Karpas-422 (cell line): ENCODE measurements around the gene TM9SF4. TPM values are rescaled to one million over a fixed set of nuclear protein-coding genes. Genes with fewer than 3 reads are reported as not detected.

Source experiments
- DNase-seq: peaks from one replicate; pipeline ENCODE4 v3.0.0-alpha.2; 2015
- H2AFZ ChIP-seq: fragments of 200-600 bp; sonication (generic); 2 replicates; pipeline ENCODE4 v1.6.1; 2014; ENCODE audit warnings: antibody characterized with exemption, low read length, mixed read lengths
- H3K27ac ChIP-seq: fragments of 200-600 bp; sonication (generic); 2 replicates; pipeline ENCODE4 v1.5.1; 2014; ENCODE audit warnings: mild to moderate bottlenecking, low read length, moderate library complexity
- H3K27me3 ChIP-seq: fragments of 200-600 bp; sonication (generic); 2 replicates; pipeline ENCODE4 v1.6.1; 2014; ENCODE audit warnings: low read length, mixed read lengths
- H3K36me3 ChIP-seq: fragments of 200-600 bp; sonication (generic); 2 replicates; pipeline ENCODE4 v1.6.1; 2014; ENCODE audit warnings: low read length, mixed read lengths; ENCODE audit not compliant: insufficient read depth
- H3K4me1 ChIP-seq: fragments of 200-600 bp; sonication (generic); 2 replicates; pipeline ENCODE4 v1.6.1; 2014; ENCODE audit warnings: mild to moderate bottlenecking, low read length, mixed read lengths
- H3K4me2 ChIP-seq: fragments of 200-600 bp; sonication (generic); 2 replicates; pipeline ENCODE4 v1.6.1; 2014; ENCODE audit warnings: low read length, low read depth, mild to moderate bottlenecking; ENCODE audit not compliant: poor library complexity, severe bottlenecking
- H3K4me3 ChIP-seq: fragments of 200-600 bp; sonication (generic); 2 replicates; pipeline ENCODE4 v1.5.1; 2014; ENCODE audit warnings: mild to moderate bottlenecking, antibody characterized with exemption, low read length, mixed read lengths
- H3K79me2 ChIP-seq: fragments of 200-600 bp; sonication (generic); 2 replicates; pipeline ENCODE4 v1.6.1; 2014; ENCODE audit warnings: mild to moderate bottlenecking, low read length, mixed read lengths
- H3K9ac ChIP-seq: fragments of 200-600 bp; sonication (generic); 2 replicates; pipeline ENCODE4 v1.6.0; 2014; ENCODE audit warnings: low read length
- H3K9me2 ChIP-seq: fragments of 200-600 bp; sonication (generic), shearing (Covaris generic); replicated peaks from 2 replicates; pipeline ENCODE4 v1.6.0; 2014; ENCODE audit warnings: mild to moderate bottlenecking, low read length, moderate library complexity; ENCODE audit not compliant: insufficient read depth
- H3K9me3 ChIP-seq: fragments of 300-700, 200-600 bp; sonication (generic); 2 replicates; pipeline ENCODE4 v1.6.1; 2014; ENCODE audit warnings: low read length, mixed read lengths
- H4K20me1 ChIP-seq: fragments of 200-600 bp; sonication (generic); 2 replicates; pipeline ENCODE4 v1.6.1; 2014; ENCODE audit warnings: mild to moderate bottlenecking, antibody characterized with exemption, low read length, low read depth; ENCODE audit not compliant: insufficient read depth
- total RNA-seq: library from RNA; depleted of rRNA; stranded (reverse); fragments of >200 nt; shearing (Covaris generic); gene quantifications from 2 replicates; pipeline ENCODE4 v1.2.3, GENCODE V29; 2014; ENCODE audit warnings: low replicate concordance

Gene TM9SF4
- total RNA-seq, 1 experiment from 2014 or later: 22.5 TPM

DNA sequence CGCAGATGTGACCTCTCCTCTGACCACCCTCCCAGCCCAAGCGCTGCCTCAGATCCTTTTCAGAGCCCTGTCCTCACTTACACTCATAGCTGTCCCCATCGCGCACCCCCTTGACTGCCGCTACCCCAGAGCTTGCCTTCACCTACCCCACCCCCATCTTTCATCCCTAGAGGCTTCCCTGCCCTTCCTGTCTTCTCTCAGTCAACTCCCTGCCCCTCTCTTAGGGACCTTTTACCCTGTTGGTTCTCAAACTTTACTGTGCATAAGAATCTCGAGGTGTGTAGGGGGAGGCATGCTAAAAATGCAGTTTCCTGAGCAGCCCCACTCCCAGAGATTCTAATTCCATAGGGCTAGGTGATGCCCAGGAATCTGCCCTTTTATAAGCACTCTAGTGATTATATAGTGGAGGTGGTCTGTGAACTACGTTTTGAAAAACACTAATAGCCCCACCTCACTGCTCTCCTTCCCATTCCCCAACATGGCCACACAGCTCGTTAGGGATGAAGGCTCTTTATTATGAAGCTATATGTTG lies 725 bp downstream of the TM9SF4 start:
- Histone ChIP-seq H3K4me3 (peak overlapping the region; percentile 86), H3K9me3 (no peaks in the 10 kb centered on the region), H3K27ac (peak overlapping the region; percentile 74), H3K27me3 (no peaks in the 10 kb centered on the region), H4K20me1 (no peaks in the 10 kb centered on the region), H3K4me2 (peak overlapping the region; percentile 88), H2AFZ (peak overlapping the region; percentile 66; the same call in 1 of the 2 replicates), H3K9me2 (peaks cover 8% of the 10 kb centered on the region; the same call in 1 of the 2 replicates), H3K36me3 (no peaks in the 10 kb centered on the region; the same call in 1 of the 2 replicates), H3K4me1 (peaks cover 13% of the 10 kb centered on the region), H3K9ac (peak overlapping the region; percentile 86), H3K79me2 (peaks cover 56% of the 10 kb centered on the region)
- DNase-seq: no peak

DNA sequence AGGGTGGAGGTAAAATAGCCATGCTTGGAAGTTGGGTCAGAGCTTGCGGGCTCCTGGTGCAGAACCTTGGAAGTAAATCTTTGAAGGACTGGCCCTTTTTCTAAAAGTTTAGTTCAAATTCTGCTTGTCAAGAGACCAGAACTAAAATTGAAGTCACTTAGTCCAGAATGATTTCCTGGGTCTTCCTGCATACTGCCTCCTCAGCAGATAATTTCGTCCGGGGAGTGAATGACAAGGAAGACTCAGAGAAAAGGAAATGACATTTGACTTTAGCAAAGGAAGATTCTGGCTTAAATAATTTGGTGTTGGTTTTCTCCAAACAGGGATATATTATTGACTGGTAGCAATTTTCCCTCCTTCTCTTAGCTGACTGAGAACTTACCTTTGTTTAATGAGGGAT lies 1.2 kb downstream of the TM9SF4 start:
- Histone ChIP-seq H3K36me3 (no peaks in the 10 kb centered on the region; the same call in 1 of the 2 replicates), H3K4me3 (peak overlapping the region; percentile 86), H3K9ac (peak overlapping the region; percentile 86), H3K27me3 (no peaks in the 10 kb centered on the region), H3K9me3 (no peaks in the 10 kb centered on the region), H3K27ac (peak overlapping the region; percentile 74), H3K4me1 (peaks cover 17% of the 10 kb centered on the region), H2AFZ (no peak overlapping the region), H3K79me2 (peaks cover 61% of the 10 kb centered on the region), H3K9me2 (peaks cover 8% of the 10 kb centered on the region; the same call in 1 of the 2 replicates), H4K20me1 (no peaks in the 10 kb centered on the region), H3K4me2 (peak overlapping the region; percentile 88)
- no peak for DNase-seq

DNA sequence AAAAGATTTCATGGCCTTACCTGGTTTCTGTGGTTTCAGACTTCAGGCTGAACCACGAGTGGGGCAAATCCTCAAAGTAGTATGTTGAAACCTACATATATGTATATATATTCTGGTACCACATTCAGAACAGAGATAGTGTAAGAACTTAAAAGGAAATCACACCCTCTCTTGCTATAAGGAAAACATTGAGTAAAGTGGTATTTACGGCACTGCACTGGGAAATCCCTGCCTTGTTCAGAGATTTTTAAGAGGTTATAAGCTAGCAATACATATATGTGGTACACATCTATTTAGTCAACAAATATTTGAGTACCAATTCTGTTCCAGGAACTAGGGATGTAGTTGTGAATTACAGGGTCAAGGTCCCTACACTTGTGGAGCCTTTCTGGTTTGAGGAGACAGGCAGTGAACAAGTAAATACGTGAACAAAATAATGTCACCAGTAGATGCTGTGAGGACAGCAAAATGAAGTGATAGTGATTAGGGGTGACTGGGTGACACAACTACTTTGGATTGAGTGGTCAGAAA lies 1.7 kb downstream of the TM9SF4 start:
- peaks cover 21% of the 10 kb centered on the region for H3K4me1 ChIP-seq
- peak overlapping the region; percentile 86 for H3K9ac ChIP-seq
- no peaks in the 10 kb centered on the region for H4K20me1 ChIP-seq
- no peak overlapping the region for H2AFZ ChIP-seq
- peaks cover 66% of the 10 kb centered on the region for H3K79me2 ChIP-seq
- H3K9me3 ChIP-seq: no peaks in the 10 kb centered on the region
- H3K4me3 ChIP-seq: peak overlapping the region; percentile 86
- DNase-seq: no peak
- H3K9me2 ChIP-seq: peaks cover 8% of the 10 kb centered on the region; the same call in 1 of the 2 replicates
- H3K27ac ChIP-seq: no peak overlapping the region; the same call in 1 of the 2 replicates
- H3K4me2 ChIP-seq: peak overlapping the region; percentile 88
- no peaks in the 10 kb centered on the region; the same call in 1 of the 2 replicates for H3K36me3 ChIP-seq
- H3K27me3 ChIP-seq: no peaks in the 10 kb centered on the region

DNA sequence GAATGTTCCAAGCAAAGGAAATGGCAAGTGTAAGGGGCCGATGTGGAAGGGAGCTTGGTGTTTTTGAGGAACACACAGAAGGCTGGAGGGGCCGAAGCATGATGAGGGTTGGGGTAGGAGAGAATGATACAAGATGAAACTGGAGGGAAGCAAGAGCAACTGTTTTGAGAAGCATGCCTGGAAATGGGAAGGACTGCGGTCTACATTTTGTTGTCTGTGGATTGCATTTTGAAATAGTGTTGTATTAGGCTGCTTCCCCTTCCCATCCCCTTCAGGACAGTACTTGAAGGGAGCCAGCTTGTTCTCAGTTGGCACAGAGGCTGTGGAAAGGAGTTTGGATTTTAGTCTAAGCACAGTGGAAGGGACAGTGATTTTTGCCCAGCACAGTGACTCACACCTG lies 2.2 kb downstream of the TM9SF4 start:
- H3K4me3 ChIP-seq: peak overlapping the region; percentile 86; the same call in 1 of the 2 replicates
- no peaks in the 10 kb centered on the region for H3K27me3 ChIP-seq
- H3K27ac ChIP-seq: no peak overlapping the region
- H3K9me3 ChIP-seq: no peaks in the 10 kb centered on the region
- DNase-seq: no peak
- peaks cover 8% of the 10 kb centered on the region; the same call in 1 of the 2 replicates for H3K9me2 ChIP-seq
- no peak overlapping the region for H2AFZ ChIP-seq
- H3K9ac ChIP-seq: no peak overlapping the region; the same call in 1 of the 2 replicates
- H3K36me3 ChIP-seq: no peaks in the 10 kb centered on the region; the same call in 1 of the 2 replicates
- H3K79me2 ChIP-seq: peaks cover 70% of the 10 kb centered on the region
- peak overlapping the region; percentile 88 for H3K4me2 ChIP-seq
- H4K20me1 ChIP-seq: no peaks in the 10 kb centered on the region
- peaks cover 22% of the 10 kb centered on the region for H3K4me1 ChIP-seq

DNA sequence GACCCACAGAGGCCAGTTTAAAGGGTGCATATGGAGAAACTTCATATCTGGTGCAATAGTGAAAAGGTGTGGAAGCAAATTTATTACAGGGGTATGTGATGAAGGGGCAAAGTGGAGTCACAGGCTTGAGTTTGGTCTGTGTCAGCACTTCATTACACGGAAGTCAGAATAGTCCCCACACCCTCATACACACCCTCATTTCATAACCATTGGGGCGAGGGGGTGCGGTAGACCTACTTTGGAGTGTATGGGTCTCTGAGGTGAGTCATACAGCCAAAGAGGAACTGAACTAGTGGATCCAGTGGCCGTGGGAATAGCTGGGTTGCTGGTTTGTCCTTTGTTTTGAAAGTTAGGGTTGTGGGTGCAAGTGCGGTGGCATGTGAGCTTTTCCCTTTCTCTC lies 3.3 kb downstream of the TM9SF4 start:
- no peak overlapping the region for H3K4me2 ChIP-seq
- no peak overlapping the region for H3K4me3 ChIP-seq
- peaks cover 81% of the 10 kb centered on the region for H3K79me2 ChIP-seq
- DNase-seq: no peak
- peaks cover 22% of the 10 kb centered on the region for H3K4me1 ChIP-seq
- no peaks in the 10 kb centered on the region for H4K20me1 ChIP-seq
- H3K9me2 ChIP-seq: peaks cover 8% of the 10 kb centered on the region; the same call in 1 of the 2 replicates
- no peak overlapping the region for H3K27ac ChIP-seq
- no peaks in the 10 kb centered on the region for H3K27me3 ChIP-seq
- H3K9ac ChIP-seq: no peak overlapping the region
- H3K9me3 ChIP-seq: no peaks in the 10 kb centered on the region
- no peak overlapping the region for H2AFZ ChIP-seq
- peaks cover under 1% of the 10 kb centered on the region; the same call in 1 of the 2 replicates for H3K36me3 ChIP-seq

DNA sequence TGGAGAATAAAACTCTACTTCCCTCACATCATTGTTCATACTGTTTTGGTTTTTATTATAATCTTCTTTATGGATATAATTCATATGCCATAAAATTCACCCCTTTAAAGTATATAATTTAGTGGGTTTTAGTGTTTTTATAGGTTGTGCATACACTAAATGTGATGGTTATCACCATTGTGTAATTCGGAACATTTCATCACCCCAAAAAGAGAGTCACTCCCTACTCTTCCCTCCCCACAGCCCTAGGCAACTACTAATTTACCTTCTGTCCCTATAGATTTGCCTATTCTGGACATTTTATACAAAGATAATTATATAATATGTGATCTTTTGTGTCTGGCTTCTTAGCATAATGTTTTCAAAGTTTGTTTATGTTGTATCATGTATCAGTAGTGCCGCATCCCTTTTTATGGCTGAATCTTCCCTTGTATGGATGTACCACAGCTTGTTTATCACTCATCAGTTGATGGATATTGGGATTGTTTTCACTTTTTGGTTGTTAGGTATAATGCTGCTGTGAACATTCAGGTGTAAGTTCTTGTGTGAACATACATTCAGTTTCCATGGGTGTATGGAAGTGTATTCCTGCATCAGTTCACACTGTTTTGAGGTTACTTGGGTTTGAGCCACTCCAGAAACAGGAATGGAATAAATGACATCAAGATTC lies 4.2 kb downstream of the TM9SF4 start:
- peaks cover 22% of the 10 kb centered on the region for H3K4me1 ChIP-seq
- H3K27me3 ChIP-seq: no peaks in the 10 kb centered on the region
- no peaks in the 10 kb centered on the region for H3K9me3 ChIP-seq
- H3K9me2 ChIP-seq: peaks cover 3% of the 10 kb centered on the region; the same call in 1 of the 2 replicates
- H3K27ac ChIP-seq: no peak overlapping the region
- peaks cover 87% of the 10 kb centered on the region for H3K79me2 ChIP-seq
- no peak overlapping the region for H3K4me2 ChIP-seq
- no peaks in the 10 kb centered on the region for H4K20me1 ChIP-seq
- no peak overlapping the region for H2AFZ ChIP-seq
- no peak overlapping the region for H3K9ac ChIP-seq
- peaks cover 4% of the 10 kb centered on the region; the same call in 1 of the 2 replicates for H3K36me3 ChIP-seq
- H3K4me3 ChIP-seq: no peak overlapping the region
- no peak for DNase-seq

DNA sequence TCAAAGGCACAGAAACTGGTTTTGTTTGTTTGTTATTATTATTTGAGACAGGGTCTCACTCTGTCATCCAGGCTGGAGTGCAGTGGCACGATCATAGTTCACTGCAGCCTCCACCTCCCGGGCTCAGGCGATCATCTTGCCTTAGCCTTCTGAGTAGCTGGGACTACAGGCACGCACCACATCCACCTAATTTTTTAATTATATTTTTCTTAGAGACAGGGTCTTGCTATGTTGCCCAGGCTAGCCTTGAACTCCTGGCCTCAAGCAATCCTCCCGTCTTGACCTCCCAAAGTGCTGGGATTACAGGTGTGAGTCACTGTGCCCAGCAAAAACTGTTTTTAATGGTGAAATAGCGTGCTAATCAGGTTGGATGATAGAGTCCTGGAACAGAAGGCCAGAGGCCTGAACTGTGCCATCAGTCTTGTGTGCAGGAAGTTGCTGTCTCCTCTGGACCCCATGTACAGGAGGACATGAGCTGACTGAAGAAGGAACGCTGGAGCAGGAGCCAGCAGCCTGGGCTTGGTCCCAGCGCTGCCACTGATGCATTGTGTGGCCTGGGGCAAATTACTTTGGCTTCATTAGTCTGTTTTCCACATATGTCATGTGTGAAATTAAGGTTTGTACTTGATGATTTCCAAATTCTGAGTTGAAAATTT lies 4.9 kb downstream of the TM9SF4 start:
- Histone ChIP-seq H3K4me2 (no peak overlapping the region), H3K27ac (no peak overlapping the region), H3K79me2 (peaks cover 94% of the 10 kb centered on the region), H3K9ac (no peak overlapping the region), H3K27me3 (no peaks in the 10 kb centered on the region), H3K4me1 (peaks cover 22% of the 10 kb centered on the region), H2AFZ (no peak overlapping the region), H3K9me2 (no peaks in the 10 kb centered on the region), H4K20me1 (no peaks in the 10 kb centered on the region), H3K36me3 (peaks cover 7% of the 10 kb centered on the region; the same call in 1 of the 2 replicates), H3K9me3 (no peaks in the 10 kb centered on the region), H3K4me3 (no peak overlapping the region)
- DNase-seq: no peak
